HG03108 (cell line): ENCODE results near the gene MALRD1.

ENCODE experiments used
- ATAC-seq: cut with Tn5 transposase; IDR thresholded peaks from one replicate; pipeline ENCODE4 v1.9.1; 2021; ENCODE audit warnings: moderate library complexity; ENCODE audit not compliant: unreplicated experiment

MALRD1 gene

GRCh38 chr10:19098803-19099202, 50.2 kb downstream of the MALRD1 start:
- no peak for ATAC-seq

- no peak for ATAC-seq
Observed at GRCh38 chr10:19107406-19107805, 58.8 kb downstream of the MALRD1 start.

- ATAC-seq = no peak
Observed at GRCh38 chr10:19111501-19112267, 63.1 kb downstream of the MALRD1 start.

GRCh38 chr10:19117438-19117837, 68.8 kb downstream of the MALRD1 start:
- no peak for ATAC-seq

- no peak for ATAC-seq
Observed at GRCh38 chr10:19119191-19119590, 70.6 kb downstream of the MALRD1 start.

- no peak for ATAC-seq
Observed at GRCh38 chr10:19120381-19120908, 71.8 kb downstream of the MALRD1 start.

- no peak for ATAC-seq
Observed at GRCh38 chr10:19133992-19134391, 85.4 kb downstream of the MALRD1 start.

- no peak for ATAC-seq
Observed at GRCh38 chr10:19142967-19143366, 94.4 kb downstream of the MALRD1 start.

GRCh38 chr10:19144206-19144605, 95.6 kb downstream of the MALRD1 start:
- no peak for ATAC-seq

- no peak for ATAC-seq
Observed at GRCh38 chr10:19154375-19154774, 105.8 kb downstream of the MALRD1 start.

GRCh38 chr10:19158358-19158757, 109.8 kb downstream of the MALRD1 start:
- ATAC-seq = no peak

GRCh38 chr10:19158870-19159269, 110.3 kb downstream of the MALRD1 start:
- no peak for ATAC-seq

- ATAC-seq = no peak
Observed at GRCh38 chr10:19164461-19164860, 115.9 kb downstream of the MALRD1 start.

- ATAC-seq = no peak
Observed at GRCh38 chr10:19168584-19168983, 120.0 kb downstream of the MALRD1 start.

- ATAC-seq = no peak
Observed at GRCh38 chr10:19169041-19169440, 120.4 kb downstream of the MALRD1 start.

GRCh38 chr10:19169684-19170083, 121.1 kb downstream of the MALRD1 start:
- no peak for ATAC-seq

GRCh38 chr10:19178675-19179074, 130.1 kb downstream of the MALRD1 start:
- no peak for ATAC-seq

- no peak for ATAC-seq
Observed at GRCh38 chr10:19184891-19185290, 136.3 kb downstream of the MALRD1 start.

- ATAC-seq = no peak
Observed at GRCh38 chr10:19194866-19195265, 146.3 kb downstream of the MALRD1 start.

- no peak for ATAC-seq
Observed at GRCh38 chr10:19195698-19196097, 147.1 kb downstream of the MALRD1 start.

GRCh38 chr10:19200211-19200610, 151.6 kb downstream of the MALRD1 start:
- no peak for ATAC-seq

- no peak for ATAC-seq
Observed at GRCh38 chr10:19204246-19204917, 155.8 kb downstream of the MALRD1 start.
